Endothelial cell of umbilical vein (primary cell): ENCODE results near the gene TRIM10.

Experiments used
- POLR2A ChIP-seq: IDR thresholded peaks from 2 replicates; pipeline ENCODE4 v1.6.1; 2012; ENCODE audit warnings: low read depth, mild to moderate bottlenecking, control low read depth, low read length
- POLR2AphosphoS5 ChIP-seq: IDR thresholded peaks from 2 replicates; pipeline ENCODE4 v1.6.1; 2012; ENCODE audit warnings: low read depth, mild to moderate bottlenecking, control low read depth, low read length, moderate library complexity; ENCODE audit not compliant: insufficient read depth
- TF ChIP-seq, protein P1 (sequence below): IDR thresholded peaks from 2 replicates; pipeline ENCODE4 v1.6.1; 2011; ENCODE audit not compliant: insufficient read depth, insufficient read length
- TF ChIP-seq, protein P2 (sequence below), 2 donors: IDR thresholded peaks; 1 replicate in 1 of 2; 2 replicates in 1 of 2; pipeline ENCODE4 v1.5.1; 2011; ENCODE audit warnings: low read length in 2 of 2, mild to moderate bottlenecking in 2 of 2, moderate library complexity in 2 of 2, control low read depth in 1 of 2, inconsistent platforms in 1 of 2, low read depth in 1 of 2; ENCODE audit not compliant: insufficient read depth in 1 of 2; ENCODE audit errors: extremely low read depth in 1 of 2

DNA sequence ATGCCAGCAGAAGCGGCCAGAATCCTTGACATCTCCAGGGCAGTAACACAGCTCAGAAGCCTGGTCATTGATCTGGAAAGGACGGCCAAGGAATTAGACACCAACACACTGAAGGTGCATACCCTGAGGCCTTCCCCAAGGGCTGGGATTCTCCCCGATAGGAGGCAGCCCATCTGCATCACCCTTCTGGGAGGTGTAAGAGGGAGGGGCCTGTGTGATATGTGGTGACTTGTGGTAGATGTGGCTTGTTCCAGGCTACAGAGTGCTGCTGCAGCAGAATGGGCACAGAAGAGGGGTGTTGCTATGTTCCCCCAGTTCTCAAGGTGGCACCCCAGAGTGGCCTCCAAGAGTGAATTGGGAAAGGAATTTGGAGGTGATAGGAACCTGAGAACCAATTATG, 13.9 kb downstream of the TRIM10 start:
- TF ChIP-seq, protein P1, sequence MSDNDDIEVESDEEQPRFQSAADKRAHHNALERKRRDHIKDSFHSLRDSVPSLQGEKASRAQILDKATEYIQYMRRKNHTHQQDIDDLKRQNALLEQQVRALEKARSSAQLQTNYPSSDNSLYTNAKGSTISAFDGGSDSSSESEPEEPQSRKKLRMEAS, result no peak
- TF ChIP-seq, protein P2, sequence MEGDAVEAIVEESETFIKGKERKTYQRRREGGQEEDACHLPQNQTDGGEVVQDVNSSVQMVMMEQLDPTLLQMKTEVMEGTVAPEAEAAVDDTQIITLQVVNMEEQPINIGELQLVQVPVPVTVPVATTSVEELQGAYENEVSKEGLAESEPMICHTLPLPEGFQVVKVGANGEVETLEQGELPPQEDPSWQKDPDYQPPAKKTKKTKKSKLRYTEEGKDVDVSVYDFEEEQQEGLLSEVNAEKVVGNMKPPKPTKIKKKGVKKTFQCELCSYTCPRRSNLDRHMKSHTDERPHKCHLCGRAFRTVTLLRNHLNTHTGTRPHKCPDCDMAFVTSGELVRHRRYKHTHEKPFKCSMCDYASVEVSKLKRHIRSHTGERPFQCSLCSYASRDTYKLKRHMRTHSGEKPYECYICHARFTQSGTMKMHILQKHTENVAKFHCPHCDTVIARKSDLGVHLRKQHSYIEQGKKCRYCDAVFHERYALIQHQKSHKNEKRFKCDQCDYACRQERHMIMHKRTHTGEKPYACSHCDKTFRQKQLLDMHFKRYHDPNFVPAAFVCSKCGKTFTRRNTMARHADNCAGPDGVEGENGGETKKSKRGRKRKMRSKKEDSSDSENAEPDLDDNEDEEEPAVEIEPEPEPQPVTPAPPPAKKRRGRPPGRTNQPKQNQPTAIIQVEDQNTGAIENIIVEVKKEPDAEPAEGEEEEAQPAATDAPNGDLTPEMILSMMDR (IDR thresholded peaks at IDR 0.05; ENCODE audit: extremely low read depth in 1 of 2, insufficient read depth in 1 of 2, low read depth in 1 of 2, low read length in 2 of 2), result no peak
- TF ChIP-seq POLR2A (no peak), POLR2AphosphoS5 (no peak)
